A549 treated with DMSO at 1 μM for 4 hours (cell line): Measurements from ENCODE around the gene CELF4. TPM values are rescaled to one million over a fixed set of nuclear protein-coding genes. Genes with fewer than 3 reads are reported as not detected.

Experiments
- total RNA-seq: library from RNA; stranded (reverse); fragments of 200-300 nt; extraction: Qiagen RNA extraction; gene quantifications from 5 replicates; pipeline ENCODE4 v1.2.3, GENCODE V29; 2022; ENCODE audit warnings: low read depth

The CELF4 gene
- 0.05 TPM in 1 of 5 replicates, not detected in the others for total RNA-seq

DNA sequence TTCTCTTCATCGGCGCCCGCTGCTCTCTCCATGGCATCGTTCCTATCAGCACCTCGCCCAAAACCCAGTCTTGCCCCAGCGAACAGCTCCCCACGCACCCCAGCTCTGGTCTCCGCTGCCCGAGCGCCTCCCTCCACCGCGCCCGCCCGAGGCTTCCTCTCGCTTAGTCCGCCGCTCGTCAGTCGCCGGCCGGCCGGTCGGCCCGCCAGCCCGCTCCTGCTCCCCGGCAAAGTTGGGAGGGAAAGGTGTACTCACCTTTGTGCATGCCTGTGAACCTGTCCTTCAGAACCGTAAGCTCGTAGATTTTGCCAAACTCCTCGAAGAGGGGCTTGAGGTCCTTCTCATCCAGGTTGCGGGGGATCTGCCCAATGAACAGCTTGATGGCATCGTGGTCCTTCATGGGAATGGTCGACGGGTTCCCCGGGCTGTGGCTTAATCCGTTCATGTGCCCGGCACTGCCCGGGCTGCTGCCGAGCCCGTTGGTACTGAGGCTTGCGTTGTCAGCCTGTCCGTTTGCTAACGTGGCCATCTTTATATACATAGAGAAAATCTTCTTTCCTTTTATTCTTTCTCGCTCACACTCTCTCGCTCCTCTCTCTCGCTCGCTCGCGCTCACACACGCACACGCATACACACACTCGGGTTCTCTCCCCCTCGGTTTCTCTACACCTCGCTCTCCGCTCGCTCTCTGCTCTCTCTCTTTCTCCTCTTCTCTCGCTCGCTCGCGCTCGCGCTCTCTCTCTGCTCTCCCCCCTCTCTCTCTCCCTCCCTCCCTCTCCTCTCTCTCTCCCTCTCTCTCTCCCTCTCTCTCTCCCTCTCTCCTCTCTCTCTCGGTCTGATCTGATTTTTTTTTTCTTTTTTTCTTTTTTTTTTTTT, at the start of gene CELF4:
Gene CELF4, minus strand, starts transcription at position 698 of the 876 bp plus-strand sequence.

